GM18520 (cell line): ENCODE measurements around the gene EFNA3.

Experiments
- ATAC-seq: cut with Tn5 transposase; IDR thresholded peaks from one replicate; pipeline ENCODE4 v1.9.1; 2021; ENCODE audit not compliant: unreplicated experiment

EFNA3 gene

DNA sequence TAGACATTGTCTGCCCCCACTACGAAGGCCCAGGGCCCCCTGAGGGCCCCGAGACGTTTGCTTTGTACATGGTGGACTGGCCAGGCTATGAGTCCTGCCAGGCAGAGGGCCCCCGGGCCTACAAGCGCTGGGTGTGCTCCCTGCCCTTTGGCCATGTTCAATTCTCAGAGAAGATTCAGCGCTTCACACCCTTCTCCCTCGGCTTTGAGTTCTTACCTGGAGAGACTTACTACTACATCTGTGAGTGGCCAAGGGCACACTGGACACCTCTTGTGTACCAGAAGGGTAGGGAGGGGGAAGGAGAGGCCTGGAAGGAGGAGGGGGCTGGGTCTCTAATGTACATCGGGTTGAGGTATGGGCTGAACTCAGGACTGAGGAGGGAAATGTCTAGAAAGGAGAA, 11.9 kb upstream of the EFNA3 start:
- ATAC-seq = no peak

DNA sequence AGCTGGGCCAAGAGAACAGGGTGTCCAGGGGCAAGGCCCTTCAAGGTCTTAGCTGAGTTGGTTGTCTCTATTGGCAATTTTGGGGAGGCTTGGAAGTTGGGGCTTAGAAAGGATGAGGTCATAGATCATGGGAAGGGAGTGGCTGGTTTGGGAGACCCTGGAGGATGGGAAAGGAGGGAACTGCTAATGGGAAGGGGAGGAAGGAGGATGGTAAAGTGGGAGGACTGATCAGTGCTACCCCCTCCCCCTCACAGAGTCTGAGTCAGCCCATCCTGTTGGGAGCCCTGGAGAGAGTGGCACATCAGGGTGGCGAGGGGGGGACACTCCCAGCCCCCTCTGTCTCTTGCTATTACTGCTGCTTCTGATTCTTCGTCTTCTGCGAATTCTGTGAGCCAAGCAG, 10.0 kb upstream of the EFNA3 start:
- no peak for ATAC-seq

DNA sequence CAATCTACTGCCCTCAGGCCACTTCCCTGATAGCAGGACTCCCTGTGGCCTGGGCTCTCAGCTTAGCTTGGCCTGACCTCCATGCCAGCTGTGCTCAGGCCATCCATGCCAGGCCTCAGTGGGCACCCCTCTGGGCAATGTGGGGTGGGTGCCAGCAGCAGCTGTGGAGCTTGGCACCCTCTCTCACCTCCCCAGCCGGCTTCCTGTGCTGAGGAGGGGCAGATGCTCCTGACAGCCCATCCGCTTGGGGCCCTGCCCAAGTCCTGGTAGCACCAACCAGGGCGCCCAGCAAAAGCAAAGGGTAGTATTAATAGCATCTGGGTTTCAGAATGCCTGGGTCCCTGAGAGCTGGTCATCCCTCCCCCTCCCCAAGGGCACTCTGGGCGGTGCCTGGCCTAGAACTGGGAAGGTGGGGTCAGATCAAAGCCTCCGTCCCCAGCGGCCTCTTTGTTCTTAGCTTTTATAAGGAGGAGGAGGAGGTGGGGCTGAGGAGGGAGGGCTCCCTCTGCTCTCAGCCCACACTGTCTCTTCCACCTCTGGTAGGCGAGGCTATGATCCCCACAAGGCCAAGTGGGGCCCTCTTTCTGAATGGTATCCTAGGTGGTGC, 9.0 kb upstream of the EFNA3 start:
- ATAC-seq = no peak

DNA sequence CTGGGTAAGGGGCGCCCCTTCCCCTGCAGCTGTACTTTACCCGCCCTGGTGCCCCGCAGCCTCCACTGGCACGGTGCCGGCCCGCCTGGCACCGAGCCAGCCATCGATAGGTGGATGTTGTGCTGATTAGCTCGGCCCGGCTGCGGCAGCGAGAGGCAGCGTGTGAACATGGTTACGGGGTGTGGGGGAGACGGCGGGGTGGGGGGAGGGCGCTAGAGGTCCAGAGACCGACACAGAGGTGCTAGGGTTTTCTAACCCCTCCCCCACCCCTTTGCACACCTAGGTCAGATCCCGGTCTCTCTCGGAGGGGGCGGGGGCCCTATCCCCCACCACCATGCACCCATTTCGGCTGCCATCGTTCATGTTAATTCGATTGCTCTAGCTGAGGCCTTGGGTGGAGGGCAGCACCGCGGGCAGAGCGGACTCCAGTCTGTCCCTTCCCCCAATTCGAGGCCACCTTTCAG, 8.4 kb upstream of the EFNA3 start:
- no peak for ATAC-seq

- ATAC-seq = no peak
These were observed 7.7 kb upstream of the EFNA3 start for GRCh38 chr1:155070721-155071569.

DNA sequence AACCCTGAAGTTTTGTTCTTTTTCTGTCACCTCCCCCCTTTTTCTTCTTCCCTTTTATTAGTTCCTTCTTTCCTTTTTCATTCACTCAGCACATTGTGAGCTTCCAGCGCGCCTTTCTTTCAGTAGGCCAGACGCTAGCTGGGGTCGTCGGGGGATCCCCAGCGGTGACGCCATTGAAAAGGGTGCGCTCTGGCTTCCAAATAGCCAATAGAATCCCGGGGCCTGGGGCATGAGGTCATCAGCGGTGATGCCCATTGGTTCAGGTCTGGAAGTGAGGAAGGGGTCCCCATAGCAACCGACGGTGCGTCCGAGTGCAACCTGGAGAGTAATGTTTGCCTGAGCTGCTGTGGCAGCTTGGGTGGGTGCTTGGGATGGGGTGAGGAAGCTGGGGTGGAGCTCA, 6.9 kb upstream of the EFNA3 start:
- no peak for ATAC-seq

DNA sequence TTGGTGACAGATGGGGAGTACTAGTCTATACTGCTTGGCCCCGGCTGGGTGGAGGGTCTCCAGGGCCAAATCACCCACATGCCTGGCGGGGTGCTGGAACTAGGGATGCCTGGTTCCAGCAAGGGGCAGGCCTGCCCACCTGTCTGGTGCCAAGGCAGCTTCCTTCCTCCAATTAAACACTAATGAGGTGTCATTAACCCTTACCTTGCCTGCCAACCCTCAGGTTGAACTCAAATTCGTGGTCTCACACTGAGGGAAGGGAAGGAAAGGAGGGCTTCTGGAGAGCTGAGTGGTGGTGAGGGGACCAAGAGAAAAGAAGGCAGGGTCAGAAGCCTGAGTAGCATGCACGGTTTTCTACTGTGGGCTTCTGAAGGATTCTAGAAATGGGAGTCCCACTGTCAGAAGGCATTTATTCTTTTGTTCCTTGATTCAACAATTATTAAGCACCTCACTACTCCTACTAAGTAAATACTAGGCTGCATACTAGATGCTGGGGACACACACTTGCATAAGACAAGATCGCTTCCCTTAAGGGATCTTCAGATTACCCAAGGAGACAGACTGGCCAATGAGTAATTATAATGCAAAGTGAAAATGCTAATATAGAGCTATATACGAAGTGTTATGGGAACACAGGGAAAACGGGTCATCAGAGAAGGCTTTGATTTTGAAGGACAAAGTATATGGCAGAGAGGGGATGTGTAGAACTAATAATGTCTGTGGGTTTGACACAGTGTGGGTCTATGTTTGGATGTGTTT, 5.9 kb upstream of the EFNA3 start:
- ATAC-seq = no peak

GRCh38 chr1:155073377-155074242, 5.0 kb upstream of the EFNA3 start:
- ATAC-seq = no peak

- no peak for ATAC-seq
These were observed 3.1 kb upstream of the EFNA3 start for GRCh38 chr1:155075535-155075934.

DNA sequence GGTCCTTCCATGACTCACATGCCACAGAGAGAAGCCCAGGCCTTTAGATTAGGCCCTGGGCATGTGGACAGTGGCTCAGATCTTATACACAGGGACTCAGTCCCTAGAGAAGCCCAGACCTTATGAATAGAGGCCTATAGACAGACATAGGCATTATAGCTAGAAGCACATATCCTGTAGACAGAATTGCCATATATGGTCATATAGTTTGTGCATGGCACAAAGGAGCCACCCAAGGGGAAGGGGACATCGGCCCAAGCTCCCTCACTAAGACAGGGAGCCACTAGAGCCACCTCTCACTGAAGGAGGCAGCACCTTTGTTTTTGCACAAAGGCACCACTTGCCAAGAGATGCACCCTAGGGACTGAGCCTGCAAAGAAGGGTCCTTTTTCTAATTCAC, 2.3 kb upstream of the EFNA3 start:
- ATAC-seq = no peak

GRCh38 chr1:155077346-155077745, 1.3 kb upstream of the EFNA3 start:
- ATAC-seq = no peak

- ATAC-seq = no peak
These were observed 735 bp upstream of the EFNA3 start for GRCh38 chr1:155077758-155078445.

DNA sequence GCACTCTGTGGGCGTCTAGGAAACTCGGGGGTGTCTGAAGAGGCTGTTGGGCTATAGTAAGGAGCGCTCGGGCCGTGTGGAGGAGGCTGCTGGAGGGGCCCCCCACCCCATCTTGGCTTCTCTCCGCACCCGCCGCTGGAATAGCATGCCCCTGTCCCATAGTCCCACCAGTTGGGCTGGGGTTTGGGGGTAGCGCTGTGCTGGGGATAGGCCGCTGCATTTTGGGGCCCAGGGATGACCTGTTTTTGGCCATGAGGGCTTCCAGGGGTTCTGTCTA, 511 bp downstream of the EFNA3 start:
- ATAC-seq = no peak

DNA sequence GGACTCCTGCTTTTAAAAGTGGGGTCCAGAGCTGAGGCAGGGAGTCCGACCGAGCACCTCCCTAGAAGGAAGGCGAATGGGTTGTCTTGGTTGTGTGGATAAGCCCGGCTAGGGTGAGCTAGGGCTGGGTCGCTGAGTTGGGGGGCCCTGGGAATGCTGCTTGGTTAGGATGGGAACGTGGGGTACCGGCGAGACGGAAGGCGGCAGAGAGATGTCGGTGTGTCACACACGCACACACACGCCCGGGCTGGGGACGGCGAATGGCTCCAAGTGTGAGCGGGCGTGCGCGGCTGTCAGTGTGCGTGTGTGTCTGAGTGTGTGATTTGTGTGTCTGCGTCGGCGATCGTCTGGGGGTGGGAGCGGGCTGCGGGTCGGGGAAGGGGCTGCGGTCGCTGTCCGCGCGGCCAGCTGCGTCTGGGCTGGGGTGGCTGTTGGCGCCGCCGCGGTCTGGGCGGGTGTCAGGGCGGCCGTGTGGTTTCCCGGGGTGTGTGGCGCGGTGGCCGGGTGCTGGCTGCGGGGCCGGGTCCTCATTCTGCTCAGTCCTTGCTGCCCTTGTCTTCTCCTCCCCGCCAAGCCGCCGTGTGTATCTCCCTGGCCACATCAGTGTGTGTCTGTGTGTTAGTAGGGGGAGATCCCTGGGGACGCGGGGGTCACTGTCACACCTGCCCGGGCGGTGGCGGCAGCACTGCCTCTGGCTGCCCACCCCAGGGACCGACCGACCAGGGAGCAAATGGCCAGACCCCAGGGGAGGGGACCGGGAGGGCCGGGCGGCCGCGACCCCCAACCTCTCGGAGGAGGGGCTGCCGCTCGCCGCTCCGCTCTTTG, 1.1 kb downstream of the EFNA3 start:
- ATAC-seq = no peak

DNA sequence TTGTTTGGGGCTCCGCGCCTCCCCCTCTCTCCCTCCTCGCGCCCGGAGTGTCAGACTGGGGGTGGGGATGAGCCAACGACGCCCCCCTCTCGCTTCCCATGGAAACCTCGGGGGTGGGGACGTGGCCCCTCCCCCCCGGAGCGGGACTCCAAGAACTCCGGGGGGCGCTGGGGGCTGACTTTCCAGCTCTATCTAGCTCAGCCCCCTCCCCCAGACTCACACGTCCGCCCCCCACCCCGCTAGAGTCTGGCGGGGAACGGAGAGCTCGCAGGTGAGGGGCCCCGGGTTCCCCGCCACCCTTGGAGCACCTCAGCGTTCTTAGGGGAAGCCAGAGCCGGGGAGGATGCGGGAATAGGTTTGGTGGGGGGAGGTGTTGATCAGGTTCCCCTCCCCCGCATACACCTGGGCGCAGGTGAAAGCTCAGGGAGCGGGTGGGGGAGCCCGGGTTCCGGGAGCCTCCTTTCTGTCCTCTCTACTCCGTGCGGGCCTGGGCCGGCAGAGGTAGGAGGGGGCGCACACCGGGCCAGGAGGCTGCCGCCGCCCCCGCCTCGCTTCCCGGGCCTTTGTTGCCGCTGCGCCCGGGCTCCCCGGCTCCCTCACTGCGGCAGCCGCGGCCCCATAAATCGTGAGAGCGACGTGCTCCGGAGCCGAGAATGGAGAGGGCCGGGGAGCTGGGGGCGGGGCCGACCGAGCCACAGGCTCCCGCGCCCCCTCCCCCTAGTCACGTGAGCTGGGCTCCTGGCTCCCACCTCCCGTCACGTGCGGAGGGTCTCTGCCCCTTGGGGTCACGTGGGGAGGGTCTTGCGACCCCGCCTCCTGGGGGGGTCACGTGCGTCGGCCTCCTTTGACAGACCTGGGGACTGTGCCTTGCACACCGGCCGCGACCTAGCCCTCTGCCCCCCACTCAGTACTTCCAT, 1.9 kb downstream of the EFNA3 start:
- no peak for ATAC-seq

GRCh38 chr1:155081472-155082300, 3.0 kb downstream of the EFNA3 start:
- no peak for ATAC-seq

GRCh38 chr1:155082301-155083051, 3.8 kb downstream of the EFNA3 start:
- ATAC-seq = no peak
